ENCODE measurements around the gene STX17. TPM values are rescaled to one million over a fixed set of nuclear protein-coding genes. Genes with fewer than 3 reads are reported as not detected.

Gene STX17
- total RNA-seq, 1 donor from 2014 or later = 20.2 TPM

- Mint-ChIP-seq H3K27ac (ENCODE audit: unreplicated experiment) (no peak overlapping the region), H3K9me3 (ENCODE audit: low read depth) (no peaks in the 10 kb centered on the region), H3K36me3 (ENCODE audit: low read depth) (no peaks in the 10 kb centered on the region), H3K4me1 (ENCODE audit: low read depth) (no peaks in the 10 kb centered on the region), H3K27me3 (ENCODE audit: low read depth) (no peaks in the 10 kb centered on the region), H3K4me3 (ENCODE audit: unreplicated experiment) (no peak overlapping the region)
- no peak for TF ChIP-seq CTCF (IDR thresholded peaks at IDR 0.05)
- DNase-seq (ENCODE audit: low spot score) = no peak
Measured at GRCh38 chr9:99870126-99870525, 36.3 kb upstream of the STX17 start.

- TF ChIP-seq CTCF (IDR thresholded peaks at IDR 0.05) = no peak
- Mint-ChIP-seq H3K9me3 (ENCODE audit: low read depth) (no peaks in the 10 kb centered on the region), H3K36me3 (ENCODE audit: low read depth) (no peaks in the 10 kb centered on the region), H3K4me1 (ENCODE audit: low read depth) (no peaks in the 10 kb centered on the region), H3K4me3 (ENCODE audit: unreplicated experiment) (no peak overlapping the region), H3K27me3 (ENCODE audit: low read depth) (no peaks in the 10 kb centered on the region), H3K27ac (ENCODE audit: unreplicated experiment) (no peak overlapping the region)
- DNase-seq (ENCODE audit: low spot score) = no peak
Measured at GRCh38 chr9:99873531-99873930, 32.9 kb upstream of the STX17 start.

DNA sequence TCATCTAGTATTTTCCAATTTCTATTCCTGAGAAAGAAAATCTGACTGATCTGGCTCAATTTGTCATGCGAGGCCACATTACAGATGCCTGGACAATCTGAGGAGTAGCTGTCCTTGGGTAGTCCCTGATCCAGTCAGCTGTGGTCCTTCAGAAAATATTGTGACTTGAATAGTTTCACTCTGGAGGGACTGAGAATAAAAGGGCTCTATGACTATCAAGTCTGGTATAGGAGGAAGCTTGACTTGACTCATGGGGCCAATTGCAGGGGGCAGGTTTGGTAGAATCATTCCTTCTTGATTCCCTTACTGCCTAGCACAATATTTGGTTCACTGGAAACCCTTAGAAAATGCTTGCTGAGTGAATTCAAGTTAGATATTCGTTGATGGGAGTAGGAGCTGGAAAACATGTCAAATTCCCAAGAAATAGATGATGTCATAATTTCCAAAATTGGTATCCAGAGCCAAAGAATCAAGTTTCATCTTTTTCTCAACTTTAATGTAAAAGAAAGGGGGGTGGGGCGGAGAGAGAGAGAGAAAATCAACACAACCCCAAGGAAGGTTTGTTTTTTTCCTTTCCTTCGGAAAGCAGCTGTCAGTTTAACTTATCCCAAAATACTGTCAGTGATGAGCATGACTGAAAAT lies 32.4 kb upstream of the STX17 start:
- no peaks in the 10 kb centered on the region for H3K9me3 Mint-ChIP-seq (ENCODE audit: low read depth)
- H3K4me1 Mint-ChIP-seq (ENCODE audit: low read depth) = no peaks in the 10 kb centered on the region
- H3K4me3 Mint-ChIP-seq (ENCODE audit: unreplicated experiment) = no peak overlapping the region
- H3K27me3 Mint-ChIP-seq (ENCODE audit: low read depth) = no peaks in the 10 kb centered on the region
- H3K27ac Mint-ChIP-seq (ENCODE audit: unreplicated experiment) = no peak overlapping the region
- no peak for DNase-seq (ENCODE audit: low spot score)
- no peak for TF ChIP-seq CTCF (IDR thresholded peaks at IDR 0.05)
- H3K36me3 Mint-ChIP-seq (ENCODE audit: low read depth) = no peaks in the 10 kb centered on the region

DNA sequence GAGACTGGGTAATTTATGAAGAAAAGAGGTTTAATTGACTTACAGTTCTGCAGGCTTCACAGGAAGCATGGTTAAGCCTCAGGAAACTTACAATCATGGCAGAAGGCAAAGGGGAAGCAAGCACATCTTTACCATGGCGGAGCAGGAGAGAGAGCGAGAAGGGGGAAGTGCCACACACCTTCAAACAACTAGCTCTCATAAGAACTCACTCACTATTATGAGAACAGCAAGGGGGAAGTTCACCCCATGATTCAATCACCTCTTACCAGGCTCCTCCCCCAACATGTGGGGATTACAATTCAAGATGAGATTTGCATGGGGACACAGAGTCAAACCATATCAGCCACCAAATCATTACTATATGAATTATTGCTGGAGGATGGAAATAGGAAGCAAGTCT lies 30.3 kb upstream of the STX17 start:
- H3K27ac Mint-ChIP-seq (ENCODE audit: unreplicated experiment) = no peak overlapping the region
- no peak overlapping the region for H3K4me3 Mint-ChIP-seq (ENCODE audit: unreplicated experiment)
- no peaks in the 10 kb centered on the region for H3K9me3 Mint-ChIP-seq (ENCODE audit: low read depth)
- H3K4me1 Mint-ChIP-seq (ENCODE audit: low read depth) = no peaks in the 10 kb centered on the region
- no peaks in the 10 kb centered on the region for H3K36me3 Mint-ChIP-seq (ENCODE audit: low read depth)
- no peak for TF ChIP-seq CTCF (IDR thresholded peaks at IDR 0.05)
- H3K27me3 Mint-ChIP-seq (ENCODE audit: low read depth) = no peaks in the 10 kb centered on the region
- no peak for DNase-seq (ENCODE audit: low spot score)

DNA sequence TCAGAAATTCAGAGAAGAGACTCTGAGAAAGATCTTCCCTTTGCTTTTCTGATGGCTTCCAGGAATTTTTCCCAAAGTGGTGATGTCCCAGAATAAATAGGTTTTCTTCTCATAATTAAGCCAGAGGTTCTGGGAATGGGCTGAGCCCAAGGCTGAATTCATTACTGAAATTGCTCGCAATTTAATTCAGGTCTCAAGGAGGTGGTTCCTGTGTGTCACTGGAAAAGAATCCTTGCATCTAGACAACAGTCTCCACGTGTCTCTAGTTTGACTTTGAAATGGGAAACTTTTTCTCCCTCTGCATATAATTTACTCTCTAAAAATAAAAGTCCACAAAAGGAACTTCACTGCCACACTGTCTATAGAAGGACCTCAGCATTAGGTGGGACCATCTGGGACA lies 27.8 kb upstream of the STX17 start:
- Mint-ChIP-seq H3K36me3 (ENCODE audit: low read depth) (no peaks in the 10 kb centered on the region), H3K4me3 (ENCODE audit: unreplicated experiment) (no peak overlapping the region), H3K4me1 (ENCODE audit: low read depth) (no peaks in the 10 kb centered on the region), H3K27ac (ENCODE audit: unreplicated experiment) (no peak overlapping the region), H3K27me3 (ENCODE audit: low read depth) (no peaks in the 10 kb centered on the region), H3K9me3 (ENCODE audit: low read depth) (no peaks in the 10 kb centered on the region)
- TF ChIP-seq CTCF (IDR thresholded peaks at IDR 0.05) = no peak
- no peak for DNase-seq (ENCODE audit: low spot score)

Data from chondrocyte (in vitro differentiated cells).